ENCODE results near the gene KAT6B.
"Not testable (repeated sequence)": the region's sequence is repeated elsewhere in the genome, so short reads cannot be mapped to it uniquely, and the experiment has no call there.

Gene KAT6B

GRCh38 chr10:74921070-74921469 is 94.7 kb downstream of the KAT6B start:
- DNase-seq (ENCODE audit: low read depth in 2 of 2): not testable (repeated sequence)

- DNase-seq (ENCODE audit: low read depth in 2 of 2): no peak
Measured at GRCh38 chr10:74921744-74922143, 95.3 kb downstream of the KAT6B start.

- DNase-seq (ENCODE audit: low read depth in 2 of 2): no peak
Measured at GRCh38 chr10:74922921-74923320, 96.5 kb downstream of the KAT6B start.

GRCh38 chr10:74923556-74923955 is 97.2 kb downstream of the KAT6B start:
- DNase-seq (ENCODE audit: low read depth in 2 of 2): no peak

GRCh38 chr10:74924251-74924963 is 98.0 kb downstream of the KAT6B start:
- no peak for DNase-seq (ENCODE audit: low read depth in 2 of 2)

- DNase-seq (ENCODE audit: low read depth in 2 of 2): no peak
Measured at GRCh38 chr10:74925291-74925690, 98.9 kb downstream of the KAT6B start.

- DNase-seq (ENCODE audit: low read depth in 2 of 2): no peak
Measured at GRCh38 chr10:74925708-74926107, 99.3 kb downstream of the KAT6B start.

GRCh38 chr10:74926791-74927585 is 100.6 kb downstream of the KAT6B start:
- DNase-seq (ENCODE audit: low read depth in 2 of 2): no peak

GRCh38 chr10:74927701-74928100 is 101.3 kb downstream of the KAT6B start:
- DNase-seq (ENCODE audit: low read depth in 2 of 2): no peak

GRCh38 chr10:74928742-74929191 is 102.4 kb downstream of the KAT6B start:
- DNase-seq (ENCODE audit: low read depth in 2 of 2): no peak

- DNase-seq (ENCODE audit: low read depth in 2 of 2): no peak
Measured at GRCh38 chr10:74929197-74929596, 102.8 kb downstream of the KAT6B start.

- no peak for DNase-seq (ENCODE audit: low read depth in 2 of 2)
Measured at GRCh38 chr10:74930965-74931364, 104.6 kb downstream of the KAT6B start.

- no peak for DNase-seq (ENCODE audit: low read depth in 2 of 2)
Measured at GRCh38 chr10:74932648-74933047, 106.2 kb downstream of the KAT6B start.

- no peak for DNase-seq (ENCODE audit: low read depth in 2 of 2)
Measured at GRCh38 chr10:74934100-74934812, 107.9 kb downstream of the KAT6B start.

- no peak for DNase-seq (ENCODE audit: low read depth in 2 of 2)
Measured at GRCh38 chr10:74936577-74937265, 110.3 kb downstream of the KAT6B start.

GRCh38 chr10:74937266-74937856 is 111.0 kb downstream of the KAT6B start:
- no peak for DNase-seq (ENCODE audit: low read depth in 2 of 2)

GRCh38 chr10:74944205-74944604 is 117.8 kb downstream of the KAT6B start:
- DNase-seq (ENCODE audit: low read depth in 2 of 2): no peak

- no peak for DNase-seq (ENCODE audit: low read depth in 2 of 2)
Measured at GRCh38 chr10:74947781-74948401, 121.5 kb downstream of the KAT6B start.

GRCh38 chr10:74949034-74949832 is 122.8 kb downstream of the KAT6B start:
- DNase-seq (ENCODE audit: low read depth in 2 of 2): no peak

Data from stimulated activated CD4-positive, alpha-beta T cell treated with anti-CD3 and anti-CD28 coated beads, Interleukin-15, amount 100 ng/mL, for 48 hours (primary cell).